GM18499 (cell line): Measurements from ENCODE around the gene ENTPD1.
"Not testable (repeated sequence)": the region's sequence is repeated elsewhere in the genome, so short reads cannot be mapped to it uniquely, and the experiment has no call there.

Experiments used
- ATAC-seq: cut with Tn5 transposase; IDR thresholded peaks from one replicate; pipeline ENCODE4 v1.9.1; 2021; ENCODE audit warnings: moderate number of reproducible peaks; ENCODE audit not compliant: insufficient read depth, unreplicated experiment

ENTPD1 gene

DNA sequence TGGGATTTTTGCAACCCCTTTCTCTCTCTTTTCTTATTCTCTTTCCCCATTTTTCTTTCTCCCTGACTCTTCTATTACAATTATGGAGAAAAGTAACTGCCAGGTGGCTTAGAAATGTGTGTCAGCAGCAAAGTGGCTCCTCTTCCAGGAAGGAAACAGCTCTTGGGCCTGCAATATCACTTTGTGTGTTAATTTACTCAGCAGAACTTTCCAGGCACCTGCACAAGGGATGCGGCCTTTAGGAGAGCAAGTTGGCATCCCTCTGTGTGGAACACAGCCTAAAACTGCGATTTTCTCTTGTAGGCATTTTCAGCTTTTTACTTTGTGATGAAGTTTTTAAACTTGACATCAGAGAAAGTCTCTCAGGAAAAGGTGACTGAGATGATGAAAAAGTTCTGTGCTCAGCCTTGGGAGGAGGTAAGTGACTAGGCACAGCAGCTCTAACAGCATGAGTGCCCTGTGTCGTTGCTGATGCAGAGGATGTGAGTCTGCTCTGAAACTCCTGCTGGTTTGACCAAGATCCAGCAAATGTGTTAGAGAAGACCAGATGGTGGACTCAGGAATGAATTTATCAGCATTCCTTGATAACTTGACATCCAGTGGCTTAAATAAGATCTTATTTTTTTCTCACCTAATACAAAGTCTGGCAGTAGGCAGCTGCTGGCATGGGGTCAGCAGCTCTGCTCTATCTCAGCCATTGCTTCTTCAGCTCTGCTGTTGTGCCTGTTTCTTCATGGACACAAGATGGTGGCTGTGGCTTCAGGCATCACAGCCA is 104.4 kb downstream of the ENTPD1 start:
- no peak for ATAC-seq

GRCh38 chr10:95861386-95861785 is 105.4 kb downstream of the ENTPD1 start:
- ATAC-seq, result no peak

GRCh38 chr10:95864906-95865813 is 109.2 kb downstream of the ENTPD1 start:
- ATAC-seq, result peak; percentile 84

DNA sequence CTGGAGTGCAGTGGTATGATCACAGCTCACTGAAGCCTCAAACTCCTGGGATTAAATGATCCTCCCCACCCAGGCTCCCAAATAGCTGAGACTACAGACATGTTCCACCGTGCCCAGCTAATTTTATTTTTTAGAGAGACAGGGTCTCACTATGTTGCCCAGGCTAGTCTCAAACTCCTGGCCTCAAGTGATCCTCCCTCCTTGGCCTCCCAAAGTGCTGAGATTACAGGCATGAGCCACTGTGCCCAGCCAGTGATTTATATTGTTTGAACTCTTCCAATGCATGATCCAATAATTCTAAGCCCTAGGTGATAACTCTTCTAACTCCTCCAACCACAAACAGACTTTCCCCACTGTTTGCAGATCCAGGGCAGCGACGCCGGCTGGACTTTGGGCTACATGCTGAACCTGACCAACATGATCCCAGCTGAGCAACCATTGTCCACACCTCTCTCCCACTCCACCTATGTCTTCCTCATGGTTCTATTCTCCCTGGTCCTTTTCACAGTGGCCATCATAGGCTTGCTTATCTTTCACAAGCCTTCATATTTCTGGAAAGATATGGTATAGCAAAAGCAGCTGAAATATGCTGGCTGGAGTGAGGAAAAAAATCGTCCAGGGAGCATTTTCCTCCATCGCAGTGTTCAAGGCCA is 110.0 kb downstream of the ENTPD1 start:
- ATAC-seq, result no peak

DNA sequence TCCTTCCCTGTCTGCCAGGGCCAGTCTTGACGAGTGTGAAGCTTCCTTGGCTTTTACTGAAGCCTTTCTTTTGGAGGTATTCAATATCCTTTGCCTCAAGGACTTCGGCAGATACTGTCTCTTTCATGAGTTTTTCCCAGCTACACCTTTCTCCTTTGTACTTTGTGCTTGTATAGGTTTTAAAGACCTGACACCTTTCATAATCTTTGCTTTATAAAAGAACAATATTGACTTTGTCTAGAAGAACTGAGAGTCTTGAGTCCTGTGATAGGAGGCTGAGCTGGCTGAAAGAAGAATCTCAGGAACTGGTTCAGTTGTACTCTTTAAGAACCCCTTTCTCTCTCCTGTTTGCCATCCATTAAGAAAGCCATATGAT is 110.5 kb downstream of the ENTPD1 start:
- ATAC-seq, result no peak

GRCh38 chr10:95867866-95868265 is 111.9 kb downstream of the ENTPD1 start:
- no peak for ATAC-seq

GRCh38 chr10:95872158-95872711 is 116.3 kb downstream of the ENTPD1 start:
- ATAC-seq, result no peak

DNA sequence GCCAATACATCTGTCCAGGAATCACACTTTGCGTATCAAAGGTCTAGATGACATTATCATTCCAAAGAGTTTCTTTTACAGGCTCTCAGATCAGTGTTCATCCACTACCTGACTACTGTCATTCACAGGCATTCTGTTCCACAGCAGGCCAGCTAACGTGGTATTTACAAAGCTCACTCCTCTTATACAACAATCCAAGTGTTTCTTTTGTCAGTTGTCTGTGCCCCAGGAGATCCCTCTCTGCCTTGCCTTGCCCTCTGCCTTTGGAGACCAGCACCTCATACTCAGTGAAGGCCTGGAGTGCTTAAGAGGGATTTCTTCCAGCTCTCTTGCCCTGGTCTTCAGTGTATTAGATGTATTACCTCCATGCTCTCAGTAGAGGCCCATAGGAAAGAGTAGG is 117.2 kb downstream of the ENTPD1 start:
- no peak for ATAC-seq

DNA sequence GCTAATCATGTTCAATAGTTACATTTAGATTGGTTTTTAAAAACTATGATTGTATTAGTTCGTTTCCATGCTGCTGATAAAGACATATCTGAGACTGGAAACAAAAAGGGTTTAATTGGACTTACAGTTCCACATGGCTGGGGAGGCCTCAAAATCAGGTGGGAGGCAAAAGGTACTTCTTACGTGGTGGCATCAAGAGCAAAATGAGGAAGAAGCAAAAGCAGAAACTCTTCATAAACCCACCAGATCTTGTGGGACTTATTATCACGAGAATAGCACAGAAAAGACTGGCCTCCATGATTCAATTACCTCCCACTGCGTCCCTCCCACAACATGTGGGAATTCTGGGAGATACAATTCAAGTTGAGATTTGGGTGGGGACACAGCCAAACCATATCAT is 117.7 kb downstream of the ENTPD1 start:
- no peak for ATAC-seq

DNA sequence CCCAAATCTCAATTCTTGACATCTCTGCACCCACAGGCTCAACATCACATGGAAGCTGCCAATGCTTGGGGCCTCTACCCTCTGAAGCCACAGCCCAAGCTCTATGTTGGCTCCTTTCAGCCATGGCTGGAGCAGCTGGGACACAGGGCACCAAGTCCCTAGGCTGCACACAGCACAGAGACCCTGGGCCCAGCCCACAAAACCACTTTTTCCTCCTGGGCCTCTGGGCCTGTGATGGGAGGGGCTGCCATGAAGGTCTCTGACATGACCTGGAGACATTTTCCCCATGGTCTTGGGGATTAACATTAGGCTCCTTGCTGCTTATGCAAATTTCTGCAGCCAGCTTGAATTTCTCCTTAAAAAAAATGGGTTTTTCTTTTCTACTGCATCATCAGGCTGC is 118.8 kb downstream of the ENTPD1 start:
- not testable (repeated sequence) for ATAC-seq

- no peak for ATAC-seq
These were observed 120.8 kb downstream of the ENTPD1 start for GRCh38 chr10:95876756-95877155.

DNA sequence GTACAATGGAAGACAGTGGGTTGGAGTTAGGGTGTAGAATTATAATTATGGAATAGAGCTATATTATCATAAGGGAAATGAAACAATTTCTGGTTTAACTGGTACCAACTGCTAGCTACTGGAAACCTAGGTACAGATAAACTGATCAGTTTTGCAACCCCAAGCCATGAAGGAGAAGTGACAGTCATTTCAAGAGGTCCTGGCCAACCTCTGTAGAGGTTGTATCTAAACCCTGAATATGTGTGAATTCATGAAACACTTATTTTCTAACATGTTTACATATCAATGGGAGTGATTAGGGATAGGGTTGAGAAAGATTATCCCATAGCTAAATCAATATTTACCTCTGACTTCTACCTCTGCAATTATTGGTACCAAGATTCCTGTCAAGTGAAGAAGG is 121.9 kb downstream of the ENTPD1 start:
- no peak for ATAC-seq

DNA sequence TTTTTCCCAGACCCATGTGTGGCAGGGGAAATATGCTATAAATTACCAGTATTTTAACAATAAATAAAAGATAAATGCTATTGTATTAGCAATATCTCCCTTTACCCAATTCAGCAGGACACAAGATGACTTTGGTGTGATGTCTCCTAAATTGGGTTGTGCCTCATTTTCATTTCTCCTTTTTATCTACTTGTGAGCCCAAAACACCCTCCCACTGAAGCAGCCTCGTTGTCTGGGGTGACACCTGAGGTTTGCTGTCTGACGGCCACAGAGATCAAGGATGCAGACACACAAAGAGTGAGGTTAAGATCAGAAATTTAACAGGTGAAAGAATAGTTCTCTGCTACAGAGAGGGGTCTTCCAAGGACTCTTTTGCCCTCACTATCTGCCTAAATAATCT is 124.7 kb downstream of the ENTPD1 start:
- no peak for ATAC-seq

DNA sequence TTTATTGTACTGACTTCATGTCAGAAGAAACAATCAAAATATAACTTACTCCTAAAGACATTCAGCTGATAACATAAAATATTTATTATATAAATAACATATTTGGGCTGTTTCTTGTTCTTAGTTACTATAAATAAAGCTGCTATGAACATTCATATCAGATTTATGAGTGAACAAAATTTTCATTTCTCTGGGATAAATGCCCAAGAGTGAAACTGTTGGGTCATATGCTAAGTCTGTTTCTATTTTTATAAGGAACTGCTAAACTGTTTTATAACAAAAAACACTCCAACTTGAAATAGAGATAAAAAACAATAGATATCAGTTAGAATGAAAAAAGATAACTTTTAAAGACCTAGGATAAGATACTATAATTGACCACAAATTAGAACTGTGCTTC is 125.4 kb downstream of the ENTPD1 start:
- no peak for ATAC-seq

DNA sequence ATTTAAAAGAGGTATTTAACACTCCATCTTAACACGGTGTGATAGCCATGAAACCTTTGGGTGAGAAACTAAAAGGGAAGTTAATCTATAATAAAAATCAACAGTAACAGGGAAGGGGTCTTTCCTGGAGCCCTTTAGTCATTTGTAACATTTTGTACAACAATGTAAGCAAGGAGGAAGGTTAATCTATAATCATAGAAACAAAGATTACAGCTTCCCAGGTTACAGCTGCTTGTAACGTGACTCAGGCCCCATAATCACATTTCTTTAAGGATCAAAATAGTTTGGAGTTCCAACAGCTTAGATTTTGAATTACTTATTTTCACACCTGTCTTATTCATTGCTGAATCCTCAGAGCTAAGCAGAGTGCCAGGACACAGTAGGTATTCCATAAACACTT is 133.9 kb downstream of the ENTPD1 start:
- no peak for ATAC-seq

DNA sequence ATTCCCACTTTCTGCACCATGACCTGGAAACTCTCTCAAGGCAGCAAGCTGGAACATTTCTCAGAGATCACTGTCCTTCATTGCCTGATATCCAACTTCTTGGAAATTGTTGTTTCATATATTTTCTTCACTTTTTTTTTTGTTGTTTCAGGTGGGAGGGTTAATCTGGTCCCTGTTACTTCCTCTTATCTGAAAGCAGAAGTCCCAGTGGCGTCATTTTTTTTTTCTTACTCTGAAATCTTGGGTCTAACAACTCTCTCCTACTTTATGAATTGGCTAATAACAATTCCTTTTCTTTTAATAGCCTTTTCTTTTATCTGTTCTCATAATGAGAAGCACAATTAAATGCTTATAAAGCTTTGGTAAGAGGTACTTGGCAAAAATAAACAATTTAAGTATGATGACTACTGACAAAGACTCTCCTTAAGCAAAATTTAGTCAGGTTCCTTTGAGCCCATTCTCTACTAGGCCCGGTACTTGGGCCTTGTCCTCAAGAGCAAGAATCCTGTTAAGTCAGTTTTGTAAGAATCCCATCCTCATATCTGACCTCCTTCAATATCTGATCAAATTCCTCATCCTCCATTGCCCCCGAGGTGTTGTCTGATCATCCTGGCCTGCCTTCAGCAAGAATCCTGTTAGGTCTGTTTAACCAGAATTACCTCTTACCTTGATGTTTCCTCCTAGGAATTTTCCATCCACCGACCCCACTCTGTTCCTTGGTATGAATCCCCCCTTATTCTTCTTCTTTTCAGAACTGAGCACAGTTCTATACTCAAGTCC is 140.3 kb downstream of the ENTPD1 start:
- ATAC-seq, result no peak

DNA sequence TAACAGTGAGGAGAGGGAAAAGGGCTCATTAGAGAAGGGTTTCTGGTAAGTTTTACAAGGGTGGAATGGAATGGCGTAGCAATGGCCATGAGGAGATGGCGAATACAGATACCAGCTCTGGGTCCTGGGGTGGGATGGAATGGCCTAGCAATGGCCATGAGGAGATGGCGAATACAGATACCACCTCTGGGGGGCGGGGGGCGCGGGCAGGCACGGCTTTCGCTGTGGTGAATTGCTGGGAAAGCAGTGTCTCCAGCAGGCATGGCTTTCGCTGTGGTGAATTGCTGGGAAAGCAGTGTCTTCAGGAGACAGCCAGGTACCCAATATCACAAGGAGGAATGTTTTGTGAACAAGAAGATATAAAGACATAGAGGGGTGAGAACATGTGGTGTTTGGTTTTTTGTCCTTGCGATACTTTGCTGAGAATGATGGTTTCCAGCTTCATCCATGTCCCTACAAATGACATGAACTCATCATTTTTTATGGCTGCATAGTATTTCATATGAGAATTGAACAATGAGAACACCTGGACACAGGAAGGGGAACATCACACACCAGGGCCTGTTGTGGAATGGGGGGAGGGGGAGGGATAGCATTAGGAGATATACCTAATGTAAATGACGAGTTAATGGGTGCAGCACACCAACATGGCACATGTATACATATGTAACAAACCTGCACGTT is 150.1 kb downstream of the ENTPD1 start:
- ATAC-seq, result not testable (repeated sequence)

- no peak for ATAC-seq
These were observed 150.9 kb downstream of the ENTPD1 start for GRCh38 chr10:95906677-95907455.
